Measurements from ENCODE around the gene RASSF7.
"Not testable (repeated sequence)": the region's sequence is repeated elsewhere in the genome, so short reads cannot be mapped to it uniquely, and the experiment has no call there.

RASSF7 gene

DNA sequence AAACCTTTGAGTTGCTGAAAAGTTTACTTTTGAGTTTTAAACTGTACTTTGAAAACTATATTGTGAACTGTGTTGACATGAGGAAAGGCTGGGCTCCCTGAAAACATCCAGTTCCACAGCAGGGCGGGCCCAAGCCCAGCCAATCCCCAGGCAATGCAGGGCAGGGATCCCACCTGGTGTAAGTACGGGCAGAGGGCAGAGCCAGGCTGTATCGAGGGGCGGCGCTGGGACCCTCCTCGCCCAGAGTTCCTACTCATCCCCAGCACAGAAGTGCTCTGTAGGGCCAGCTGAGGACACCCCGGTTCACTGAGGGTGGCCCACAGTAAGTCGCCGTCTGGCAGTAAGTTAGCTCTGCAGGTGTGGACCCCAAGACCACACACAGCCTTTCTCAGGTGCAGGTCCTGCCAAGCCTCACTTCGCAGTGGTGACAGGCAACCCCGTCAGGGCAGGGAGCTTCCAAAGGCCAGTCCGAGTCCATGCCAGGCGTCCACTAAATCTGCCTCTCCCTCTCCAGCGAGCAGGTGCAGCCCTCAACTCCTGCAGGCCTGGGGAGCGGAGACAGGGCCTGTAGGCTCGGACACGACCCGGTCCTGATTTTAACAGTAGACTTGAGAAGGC is 6.3 kb downstream of the RASSF7 start:
- DNase-seq (ENCODE audit: low read depth in 2 of 2): no peak

DNA sequence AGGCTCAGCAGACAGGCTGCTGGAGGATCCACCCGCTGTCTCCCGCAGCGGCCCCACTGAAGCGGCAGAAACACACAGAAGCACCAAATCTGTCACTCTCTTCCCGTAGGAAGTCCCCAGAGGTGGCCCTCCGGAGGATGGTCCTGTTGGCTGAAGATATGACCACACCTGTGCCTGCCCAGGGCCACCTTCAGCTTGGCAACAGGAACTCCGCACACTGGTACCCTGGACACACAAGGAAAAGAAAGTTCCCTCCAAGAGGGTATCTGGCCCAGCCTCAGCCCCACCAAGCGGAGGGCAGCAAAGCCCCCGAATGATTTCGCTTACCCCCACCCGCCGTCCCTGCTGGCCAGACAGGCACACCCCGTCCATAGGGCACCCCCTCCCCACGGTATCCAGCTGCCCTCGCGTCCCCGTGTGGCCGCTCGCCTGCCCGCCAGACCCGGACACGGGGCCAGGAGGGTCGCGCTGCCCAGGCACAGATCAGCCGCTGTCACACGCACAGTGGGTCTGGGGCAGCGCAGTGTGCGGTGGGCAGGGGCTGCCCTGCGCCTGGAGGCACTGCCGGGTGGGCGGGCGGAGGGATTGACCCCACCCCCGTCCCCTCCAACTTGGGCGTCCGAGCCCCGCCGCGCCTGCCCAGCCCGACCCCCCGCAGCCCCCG is 7.0 kb downstream of the RASSF7 start:
- no peak for DNase-seq (ENCODE audit: low read depth in 2 of 2)

DNA sequence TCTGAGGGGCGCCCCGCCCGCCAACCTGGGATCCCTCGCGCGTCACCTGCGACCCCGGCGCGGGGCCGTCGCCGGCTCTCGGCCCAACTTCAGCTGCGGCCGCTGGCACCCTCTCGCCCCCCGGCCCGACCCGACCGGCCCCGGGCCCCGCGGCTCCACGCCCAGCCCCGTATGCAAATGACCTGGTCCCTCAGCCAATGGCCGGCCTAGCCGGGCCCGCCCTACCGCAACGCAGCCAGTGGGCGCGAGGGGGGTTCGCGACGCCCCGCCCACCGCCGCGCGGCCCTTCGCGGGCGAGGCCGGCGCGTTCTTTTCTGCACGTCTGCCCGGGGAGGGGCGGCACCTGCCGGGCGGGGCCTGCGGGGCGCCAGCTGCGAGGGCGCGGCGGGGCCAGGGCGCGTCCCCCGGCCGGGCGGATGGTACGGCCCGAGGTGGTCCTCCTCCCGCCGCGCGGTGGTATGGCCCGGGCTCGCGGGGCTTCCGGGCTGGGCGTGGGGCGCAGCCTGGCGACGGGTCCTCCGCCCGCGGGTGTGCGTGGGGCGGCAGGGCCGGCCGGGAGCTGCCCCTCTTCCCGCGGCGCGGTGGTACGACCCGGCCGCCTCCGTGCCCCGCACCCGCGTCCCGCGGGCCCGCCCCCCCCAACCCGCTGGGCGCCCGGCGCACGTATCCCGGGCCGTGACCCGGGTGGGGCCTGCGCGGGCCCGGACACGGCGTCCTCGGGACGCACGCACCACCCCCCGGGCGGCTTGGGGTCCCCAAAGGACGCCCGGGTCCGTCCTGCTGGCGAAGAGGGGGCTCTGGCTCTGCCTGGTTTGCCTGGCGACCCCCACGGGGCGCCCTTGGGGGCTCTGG is 7.8 kb downstream of the RASSF7 start:
- peak; percentile 74 to 83 for DNase-seq (ENCODE audit: low read depth in 2 of 2)

DNA sequence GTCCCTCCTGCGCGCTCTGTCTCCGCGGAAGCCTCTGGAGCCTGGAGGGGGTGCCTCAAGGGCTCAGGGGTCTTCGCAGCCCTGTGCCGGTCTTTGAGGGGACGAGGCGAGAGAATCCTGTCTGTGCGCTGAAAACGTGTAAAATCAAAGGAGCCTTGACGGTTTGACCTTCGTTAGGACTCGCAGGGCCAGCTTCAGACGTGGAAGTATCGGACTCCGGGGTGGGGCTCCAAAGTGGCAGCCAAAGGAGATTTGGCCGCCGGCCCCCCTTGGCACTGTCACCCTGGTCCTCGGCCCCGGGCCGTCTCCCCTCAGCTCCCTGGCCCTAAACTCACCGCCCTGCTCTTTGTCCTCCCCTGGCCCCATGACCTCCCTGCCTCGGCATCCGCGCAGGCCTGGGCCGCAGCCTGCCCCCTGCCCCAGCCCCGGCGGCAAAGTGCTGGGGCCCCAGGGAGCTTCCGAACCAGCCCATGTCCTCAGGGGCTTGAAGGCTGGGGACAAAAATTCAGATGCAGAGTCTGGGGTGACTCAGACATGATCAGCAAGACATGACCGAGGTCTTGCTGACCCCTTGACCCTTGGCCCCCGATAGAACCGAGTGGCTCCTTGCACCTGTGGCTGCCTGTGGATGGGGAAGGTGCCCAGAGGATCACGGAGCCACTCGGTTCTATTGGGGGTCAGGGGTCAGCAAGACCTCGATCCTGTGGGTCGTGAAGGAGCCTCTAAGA is 8.6 kb downstream of the RASSF7 start:
- no peak for DNase-seq (ENCODE audit: low read depth in 2 of 2)

DNA sequence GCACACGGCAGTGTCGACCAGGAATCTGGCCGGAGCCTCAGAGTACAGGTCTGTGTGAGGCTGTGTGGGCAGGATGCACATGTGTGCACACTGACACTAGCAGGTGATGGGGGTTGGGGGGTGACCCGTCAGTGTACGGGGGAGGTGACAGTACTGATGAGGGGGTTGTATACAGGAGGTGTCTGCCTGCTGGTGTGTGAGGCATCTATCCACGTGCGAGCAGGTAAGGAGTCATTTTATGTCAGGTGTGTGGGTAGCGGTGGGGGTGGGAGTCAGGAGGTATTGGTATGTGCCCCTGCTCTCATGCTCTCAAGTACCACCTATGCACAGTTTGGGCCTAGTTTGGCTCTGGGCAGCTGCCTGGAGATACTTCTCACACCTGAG is 11.0 kb downstream of the RASSF7 start:
- DNase-seq (ENCODE audit: low read depth in 2 of 2): no peak

DNA sequence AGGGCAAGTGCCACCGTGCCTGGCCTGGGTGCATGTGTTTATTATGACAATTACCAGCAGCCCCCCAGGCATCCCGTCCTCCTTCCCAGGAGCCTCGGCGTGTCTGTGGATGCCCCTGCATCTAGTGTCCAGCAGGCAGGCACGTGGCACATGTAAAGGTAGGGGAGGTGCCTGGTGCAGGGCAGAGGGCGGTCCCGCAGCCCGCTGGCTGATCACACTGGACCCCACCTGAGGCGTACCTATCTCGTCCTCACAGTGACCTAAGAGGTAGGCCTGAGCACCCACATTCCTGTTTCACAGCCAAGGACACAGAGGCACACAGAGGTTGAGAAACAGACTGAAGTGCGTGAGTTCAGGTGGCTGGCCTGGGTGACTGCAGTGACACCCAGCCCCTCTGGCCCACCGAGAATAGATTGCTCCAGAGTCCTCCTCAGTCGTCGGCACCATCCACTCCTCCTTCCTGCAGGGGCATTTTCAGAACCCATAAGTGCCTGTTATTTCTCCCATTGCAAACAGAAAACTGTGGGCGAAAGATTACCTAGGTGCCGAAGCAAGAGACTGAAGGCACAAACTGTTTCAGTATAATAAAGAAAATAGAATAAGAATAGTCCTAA is 12.5 kb downstream of the RASSF7 start:
- DNase-seq (ENCODE audit: low read depth in 2 of 2): no peak

DNA sequence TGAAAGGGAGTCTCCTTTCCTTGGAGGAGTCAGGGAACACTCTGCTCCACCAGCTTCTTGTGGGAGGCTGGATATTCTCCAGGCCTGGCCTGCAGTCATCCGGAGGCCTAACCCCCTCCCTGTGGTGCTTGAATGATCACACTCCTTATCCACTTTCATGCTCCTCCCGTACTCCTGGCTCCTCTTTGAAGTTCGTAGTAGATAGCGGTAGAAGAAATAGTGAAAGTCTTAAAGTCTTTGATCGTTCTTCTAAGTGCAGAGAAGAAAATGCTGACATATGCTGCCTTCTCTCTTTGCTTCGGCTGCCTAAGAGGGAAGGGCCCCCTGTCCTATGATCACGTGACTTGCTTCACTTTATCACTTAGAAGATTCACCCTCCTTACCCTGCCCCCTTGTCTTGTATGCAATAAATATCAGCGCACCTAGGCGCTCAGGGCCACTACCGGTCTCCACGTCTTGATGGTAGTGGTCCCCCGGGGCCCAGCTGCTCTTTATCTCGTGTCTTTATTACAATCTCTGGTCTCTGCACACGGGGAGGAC is 13.3 kb downstream of the RASSF7 start:
- DNase-seq (ENCODE audit: low read depth in 2 of 2): not testable (repeated sequence)

DNA sequence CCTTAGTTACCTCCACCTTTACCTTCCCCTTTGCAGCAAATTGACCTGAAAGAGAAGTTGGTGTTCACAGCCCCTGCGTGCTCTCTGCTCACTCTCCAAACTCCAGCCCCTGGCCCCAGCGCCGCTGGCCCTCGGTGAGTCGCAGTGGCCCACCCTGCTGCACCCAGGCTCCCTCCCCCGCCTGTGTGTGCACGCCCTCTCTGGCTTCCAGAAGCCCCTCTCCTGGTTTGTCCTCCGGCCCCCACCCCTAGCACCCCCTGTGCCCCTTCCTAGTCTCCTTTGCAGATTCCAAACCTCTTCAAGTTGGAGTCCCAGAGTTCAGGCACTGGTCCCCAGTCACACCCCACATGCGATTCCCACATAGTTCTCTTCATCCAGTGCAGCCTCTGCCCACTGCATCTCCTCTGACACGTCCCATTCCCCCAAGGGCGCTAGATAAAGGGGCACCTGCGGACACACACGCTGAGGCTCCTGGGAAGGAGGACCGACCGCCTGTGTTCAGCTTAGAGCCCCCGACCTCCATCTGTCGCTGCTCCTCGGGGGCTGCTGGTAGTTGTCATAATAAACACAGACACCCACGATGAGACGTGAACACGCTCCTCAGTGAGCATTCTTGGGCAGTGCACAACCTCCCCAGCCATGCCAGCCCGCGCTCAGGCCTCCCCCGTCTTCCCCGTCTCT is 14.0 kb downstream of the RASSF7 start:
- no peak for DNase-seq (ENCODE audit: low read depth in 2 of 2)

DNA sequence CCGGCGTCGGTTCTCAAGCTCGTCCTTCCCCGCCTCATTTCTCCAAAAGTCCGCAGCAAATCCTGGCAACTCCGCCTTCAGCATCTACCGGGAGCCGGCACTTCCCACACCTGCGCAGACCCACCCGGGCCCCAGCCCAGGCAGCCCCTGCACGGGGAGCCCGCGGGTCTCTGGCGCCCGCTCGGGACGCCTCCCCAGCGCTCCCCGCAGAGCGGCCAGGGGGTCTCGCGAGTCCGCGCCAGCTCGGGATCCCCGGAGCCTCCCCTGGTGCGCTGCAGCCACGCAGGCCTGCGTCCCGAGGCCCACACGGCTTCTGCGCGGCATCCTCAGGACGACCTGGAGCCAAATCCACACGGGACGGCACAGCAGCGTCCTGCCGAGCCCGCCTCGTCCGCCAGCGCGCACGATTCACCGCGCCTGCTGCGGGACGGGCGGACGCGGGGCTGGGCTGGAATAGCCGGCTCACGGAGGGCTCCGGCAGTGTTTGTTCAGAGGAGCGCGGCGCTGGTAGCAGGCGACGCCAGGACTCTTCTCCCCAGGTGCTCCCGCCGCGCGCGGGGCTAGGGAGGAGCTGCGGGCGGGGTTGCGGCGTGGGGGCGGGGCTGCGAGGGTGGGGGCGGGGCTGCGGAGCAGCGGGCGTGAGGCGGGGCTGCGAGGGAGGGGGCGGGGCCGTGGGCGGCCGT is 14.7 kb downstream of the RASSF7 start:
- no peak for DNase-seq (ENCODE audit: low read depth in 2 of 2)

DNA sequence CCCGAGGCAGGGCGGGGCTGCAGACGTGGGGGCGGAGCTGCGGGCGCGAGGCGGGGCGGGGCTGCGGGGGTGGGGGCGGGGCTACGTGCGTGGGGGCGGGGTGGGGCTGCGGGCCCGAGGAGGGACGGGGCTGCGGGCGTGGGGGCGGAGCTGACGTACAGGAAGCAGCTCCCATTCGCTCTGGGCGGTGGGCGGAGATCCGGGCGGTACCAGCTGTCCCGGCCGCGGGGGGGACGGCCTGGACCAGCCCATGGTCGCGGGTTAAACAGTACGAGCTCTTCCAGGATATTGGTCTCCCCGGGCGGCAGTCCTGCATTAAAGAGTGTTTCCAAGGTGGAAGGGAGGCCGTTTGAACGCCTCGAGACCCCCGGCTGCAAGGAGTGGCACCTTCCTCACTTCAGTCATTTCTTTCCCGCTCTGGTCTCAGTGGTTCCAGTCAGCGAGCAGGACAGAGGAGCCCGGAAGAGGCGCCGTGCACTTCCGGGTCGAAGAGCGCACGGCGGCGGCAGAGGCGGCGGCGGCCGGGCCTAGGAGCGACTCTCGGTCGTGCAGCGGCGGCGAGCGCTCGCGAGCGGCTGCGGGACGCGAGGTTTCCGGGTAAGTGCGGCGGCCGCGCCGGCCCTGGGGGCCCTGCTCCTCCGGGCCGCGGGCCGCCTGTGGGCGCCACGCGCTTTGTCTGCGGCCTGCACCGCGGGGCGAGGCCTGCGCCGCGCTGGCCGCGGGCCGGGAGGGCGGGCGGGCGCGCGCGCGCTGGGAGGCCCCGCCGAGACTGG is 15.4 kb downstream of the RASSF7 start, which contains the start of gene PHRF1:
PHRF1 (plus strand) TSS at position 475 of the 773 bp plus-strand sequence. CDS start 5,043 bp downstream, outside the sequence.
- DNase-seq (ENCODE audit: low read depth in 2 of 2): peak; percentile 88 to 95

DNA sequence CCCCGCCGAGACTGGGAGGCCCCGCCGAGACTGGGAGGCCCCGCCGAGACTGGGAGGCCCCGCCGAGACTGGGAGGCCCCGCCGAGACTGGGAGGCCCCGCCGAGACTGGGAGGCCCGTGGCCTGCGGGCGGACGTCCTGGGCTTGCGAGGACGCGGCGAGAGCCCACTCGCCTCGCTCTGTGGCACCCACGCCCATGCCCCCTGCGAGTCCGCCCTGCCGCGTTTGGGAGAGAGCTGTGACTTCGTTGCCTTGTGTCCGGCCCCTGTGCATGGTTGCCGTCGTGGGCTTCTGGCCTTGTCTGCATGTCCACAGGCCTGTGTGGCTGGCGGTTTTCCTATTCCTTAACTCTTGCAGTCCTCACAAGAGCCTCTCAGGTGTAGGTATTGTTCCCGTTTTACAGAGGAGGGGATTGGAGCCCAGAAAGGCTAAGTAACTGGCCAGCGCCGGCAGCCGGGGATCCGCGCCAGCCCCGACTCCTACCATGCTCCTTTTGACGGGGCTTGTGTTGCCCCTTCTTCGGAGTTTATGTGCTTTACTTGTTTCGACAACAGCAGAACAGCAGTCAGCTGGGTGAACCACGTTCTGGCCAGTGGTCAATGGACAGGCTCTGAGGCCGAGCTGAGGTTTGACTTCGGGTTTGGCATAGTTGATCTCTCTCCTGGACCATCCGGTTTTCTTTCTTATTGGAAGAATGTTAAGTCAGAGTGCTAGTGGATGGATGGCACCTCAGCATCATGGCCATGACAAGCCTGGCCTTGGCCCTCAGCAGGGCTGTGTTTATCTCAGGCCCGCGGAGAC is 16.2 kb downstream of the RASSF7 start:
- DNase-seq (ENCODE audit: low read depth in 2 of 2): no peak

DNA sequence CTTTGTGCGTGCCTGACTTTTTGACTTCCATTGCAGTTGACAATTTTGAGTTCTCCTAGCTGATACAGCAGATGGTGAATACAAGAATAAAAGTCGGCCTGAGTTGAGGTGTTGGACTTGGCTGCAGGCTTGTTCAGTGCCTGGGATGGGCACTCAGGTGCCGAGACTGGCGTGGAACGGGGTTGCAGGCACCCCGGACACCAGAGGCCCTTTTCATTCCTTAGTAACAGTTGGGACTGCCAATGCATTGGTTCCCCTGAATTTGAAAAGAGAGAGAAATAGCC is 16.8 kb downstream of the RASSF7 start:
- DNase-seq (ENCODE audit: low read depth in 2 of 2): no peak

DNA sequence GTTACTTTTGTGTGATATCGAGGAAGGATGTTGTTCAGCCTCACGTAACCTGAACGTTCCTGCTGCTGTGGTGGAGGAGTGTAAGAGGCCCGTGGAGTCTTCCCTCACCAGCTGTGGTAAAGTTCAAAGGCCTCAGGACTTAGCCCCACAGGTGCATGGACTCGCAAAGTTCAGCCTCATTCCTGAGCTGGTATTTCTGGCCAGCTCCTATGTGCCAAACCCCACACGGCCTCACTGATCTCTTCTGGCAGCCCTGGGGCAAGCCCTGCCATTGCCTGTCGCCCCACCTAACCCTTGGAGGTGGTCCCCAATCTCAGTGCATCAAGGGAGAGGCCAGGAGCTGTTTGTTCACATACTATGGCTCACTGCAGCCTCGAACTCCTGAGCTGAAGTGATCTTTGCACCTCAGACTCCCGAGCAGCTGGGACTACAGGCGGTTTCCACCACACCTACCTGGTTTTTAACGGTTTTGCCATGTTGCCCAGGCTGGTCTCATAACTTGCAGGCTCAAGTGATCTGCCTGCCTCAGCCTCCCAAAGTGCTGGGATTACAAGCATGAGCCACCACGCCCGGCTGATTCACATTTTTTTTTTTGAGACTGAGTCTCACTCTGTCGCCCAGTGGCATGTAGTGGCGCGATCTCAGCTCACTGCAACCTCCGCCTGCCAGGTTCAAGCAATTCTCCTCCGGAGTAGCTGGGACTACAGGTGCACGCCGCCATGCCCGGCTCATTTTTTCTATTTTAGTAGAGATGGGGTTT is 17.7 kb downstream of the RASSF7 start:
- DNase-seq (ENCODE audit: low read depth in 2 of 2): no peak

DNA sequence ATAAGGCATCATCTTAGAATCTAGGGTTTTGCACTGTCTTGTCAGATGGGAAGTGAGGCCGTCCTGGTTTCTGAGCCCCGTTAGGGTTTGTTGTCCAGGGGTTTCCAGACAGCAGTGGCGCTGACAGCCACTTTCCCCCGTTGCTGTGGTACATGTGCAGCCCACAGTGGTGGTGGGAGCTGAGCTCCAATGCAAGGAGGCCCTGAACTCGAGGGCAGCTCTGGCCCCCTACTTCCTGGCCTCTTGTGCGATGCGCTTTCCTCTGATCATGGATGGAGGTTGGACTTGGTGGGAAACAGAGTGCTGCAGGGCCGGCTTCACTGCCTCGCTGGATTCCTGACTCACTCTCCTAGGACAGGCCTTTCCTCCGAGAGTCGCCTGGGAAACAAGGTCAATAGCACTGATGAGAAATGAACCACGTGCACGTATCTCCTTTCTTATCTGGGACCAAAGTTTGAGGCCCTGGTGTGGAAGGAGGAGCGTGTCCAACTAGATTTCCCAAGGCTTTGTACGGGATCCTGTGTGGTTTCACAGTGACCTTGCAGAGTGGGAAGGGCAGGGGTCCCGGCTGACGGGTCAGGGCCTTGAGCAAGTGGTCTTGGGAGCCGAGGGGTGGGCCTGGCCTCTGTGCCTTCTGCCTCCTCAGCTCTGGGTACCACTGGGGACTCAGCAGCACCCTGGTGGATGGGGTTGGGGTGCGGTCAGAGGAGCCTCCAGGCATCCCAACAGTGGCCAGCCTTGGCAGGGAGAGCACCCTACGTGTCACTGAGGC is 19.2 kb downstream of the RASSF7 start:
- no peak for DNase-seq (ENCODE audit: low read depth in 2 of 2)

DNA sequence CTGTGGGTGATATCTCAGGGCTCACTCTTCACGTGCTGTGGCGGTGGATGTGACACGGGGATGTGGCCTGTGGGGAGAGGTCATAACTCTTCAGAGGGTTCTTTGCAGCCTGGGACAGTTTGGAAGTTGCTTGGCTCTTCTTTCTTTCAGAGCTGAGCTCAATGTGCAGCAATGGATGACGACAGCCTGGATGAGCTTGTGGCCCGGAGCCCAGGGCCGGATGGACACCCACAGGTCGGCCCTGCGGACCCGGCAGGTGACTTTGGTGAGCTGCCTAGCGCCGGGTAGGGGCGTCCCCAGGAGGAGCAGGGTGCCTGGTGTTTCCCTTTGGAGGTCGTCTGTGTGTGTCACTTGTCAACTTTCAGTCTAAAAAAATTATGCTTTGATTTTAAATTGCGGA is 20.6 kb downstream of the RASSF7 start:
- no peak for DNase-seq (ENCODE audit: low read depth in 2 of 2)

DNA sequence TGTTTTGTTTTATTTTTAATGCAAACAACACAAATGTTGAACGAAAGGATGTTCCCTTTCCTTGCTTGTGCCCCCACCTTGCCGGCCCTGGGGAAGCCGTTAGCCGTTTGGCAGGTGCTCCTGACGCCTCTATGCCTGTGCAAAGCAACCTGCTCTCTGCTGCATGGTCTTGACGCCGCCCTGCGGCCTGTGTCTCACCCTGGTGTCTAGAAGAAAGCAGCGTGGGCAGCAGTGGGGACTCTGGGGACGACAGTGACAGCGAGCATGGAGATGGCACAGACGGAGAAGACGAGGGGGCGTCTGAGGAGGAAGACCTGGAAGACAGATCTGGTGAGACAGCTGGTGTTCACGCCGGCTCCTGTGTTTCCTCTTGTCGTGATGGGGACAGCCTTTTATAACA is 21.0 kb downstream of the RASSF7 start:
- DNase-seq (ENCODE audit: low read depth in 2 of 2): no peak

DNA sequence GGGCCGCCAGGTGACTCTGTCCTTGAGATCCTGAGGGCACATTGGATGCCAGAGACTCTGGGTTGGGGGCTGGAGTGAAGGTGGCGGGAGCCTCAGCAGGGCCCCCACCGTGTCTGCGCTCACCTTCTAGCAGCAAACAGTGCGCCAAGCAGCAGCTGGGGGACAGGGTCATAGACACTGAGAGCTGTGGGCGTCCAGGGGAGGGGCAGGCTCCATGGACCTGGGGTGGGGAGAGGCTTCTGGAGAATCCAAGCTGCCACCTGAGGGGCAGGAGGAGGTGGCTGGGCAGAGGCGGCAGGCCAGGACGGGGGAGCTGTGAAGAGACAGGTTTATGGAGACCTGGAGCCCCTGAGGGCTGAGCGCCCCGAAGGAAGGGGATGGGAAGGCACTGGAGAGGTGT is 23.5 kb downstream of the RASSF7 start:
- no peak for DNase-seq (ENCODE audit: low read depth in 2 of 2)
